ENCODE results near the gene KCNQ2. TPM values are rescaled to one million over a fixed set of nuclear protein-coding genes. Genes with fewer than 3 reads are reported as not detected.

Gene KCNQ2
- total RNA-seq, 4 donors from 2014 or later, result 0.76 TPM; not detected in 3

DNA sequence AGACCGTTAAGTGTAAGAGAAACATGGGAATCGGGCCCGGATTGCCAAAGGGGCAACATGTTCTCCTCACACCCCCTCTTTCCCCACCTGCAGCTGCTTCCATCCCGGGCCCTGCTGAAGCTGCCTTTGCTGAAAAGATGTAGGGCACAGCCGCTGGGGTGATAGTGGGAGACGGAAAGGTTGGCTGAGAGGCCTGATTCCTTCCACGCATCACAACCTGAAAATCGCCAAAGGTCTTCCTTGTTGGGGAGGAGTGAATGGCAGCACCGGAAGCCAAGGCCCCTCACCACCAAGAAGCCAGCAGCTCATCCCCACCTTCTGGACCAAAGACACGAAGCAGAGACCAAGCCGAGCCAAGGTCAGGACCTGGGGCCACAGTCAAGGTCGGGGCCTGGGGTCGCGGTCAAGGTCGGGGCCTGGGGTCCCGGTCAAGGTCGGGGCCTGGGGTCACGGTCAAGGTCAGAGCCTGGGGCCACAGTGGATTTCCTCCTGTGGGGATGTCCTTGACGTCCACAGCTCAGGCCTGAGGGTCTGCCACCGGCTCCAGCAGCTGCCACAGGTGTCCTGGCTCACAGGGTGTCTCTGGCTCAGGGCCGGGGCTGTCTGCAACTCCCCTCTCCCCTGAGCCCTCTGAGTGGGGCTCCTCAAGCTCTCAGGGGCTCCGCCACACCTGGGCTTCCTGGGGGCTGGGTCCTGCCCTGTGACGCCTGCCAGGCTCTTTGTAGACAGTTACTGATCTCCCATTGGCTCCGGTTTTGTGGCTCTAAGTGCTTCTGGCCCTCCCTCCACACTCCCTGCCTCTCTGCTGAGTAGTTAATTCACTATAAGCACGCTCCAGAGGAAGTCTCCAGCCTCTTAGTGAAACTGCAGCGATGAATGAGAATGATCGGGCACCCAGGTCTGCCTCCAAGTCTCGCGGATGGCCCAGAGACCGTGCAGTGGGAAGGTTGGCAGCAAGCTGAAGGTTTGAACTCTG is 105.8 kb downstream of the KCNQ2 start:
- Histone ChIP-seq H3K4me3 (no peak overlapping the region), H3K4me1 (no peaks in the 10 kb centered on the region), H3K27me3 (peaks cover 87% of the 10 kb centered on the region), H3K27ac (no peak overlapping the region), H3K36me3 (no peaks in the 10 kb centered on the region), H3K9me3 (no peaks in the 10 kb centered on the region)
- TF ChIP-seq POLR2AphosphoS5 (IDR thresholded peaks at IDR 0.05), result no peak
- TF ChIP-seq POLR2A (IDR thresholded peaks at IDR 0.05), result no peak
- no peak for TF ChIP-seq EP300 (IDR thresholded peaks at IDR 0.05)
- TF ChIP-seq, protein P1, sequence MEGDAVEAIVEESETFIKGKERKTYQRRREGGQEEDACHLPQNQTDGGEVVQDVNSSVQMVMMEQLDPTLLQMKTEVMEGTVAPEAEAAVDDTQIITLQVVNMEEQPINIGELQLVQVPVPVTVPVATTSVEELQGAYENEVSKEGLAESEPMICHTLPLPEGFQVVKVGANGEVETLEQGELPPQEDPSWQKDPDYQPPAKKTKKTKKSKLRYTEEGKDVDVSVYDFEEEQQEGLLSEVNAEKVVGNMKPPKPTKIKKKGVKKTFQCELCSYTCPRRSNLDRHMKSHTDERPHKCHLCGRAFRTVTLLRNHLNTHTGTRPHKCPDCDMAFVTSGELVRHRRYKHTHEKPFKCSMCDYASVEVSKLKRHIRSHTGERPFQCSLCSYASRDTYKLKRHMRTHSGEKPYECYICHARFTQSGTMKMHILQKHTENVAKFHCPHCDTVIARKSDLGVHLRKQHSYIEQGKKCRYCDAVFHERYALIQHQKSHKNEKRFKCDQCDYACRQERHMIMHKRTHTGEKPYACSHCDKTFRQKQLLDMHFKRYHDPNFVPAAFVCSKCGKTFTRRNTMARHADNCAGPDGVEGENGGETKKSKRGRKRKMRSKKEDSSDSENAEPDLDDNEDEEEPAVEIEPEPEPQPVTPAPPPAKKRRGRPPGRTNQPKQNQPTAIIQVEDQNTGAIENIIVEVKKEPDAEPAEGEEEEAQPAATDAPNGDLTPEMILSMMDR (IDR thresholded peaks at IDR 0.05), result no peak
- 75% methylated on average over 16 of the region's 30 CpGs for WGBS
- DNase-seq (ENCODE audit: low spot score in 2 of 2), result no peak

- Histone ChIP-seq H3K4me3 (no peak overlapping the region), H3K36me3 (no peaks in the 10 kb centered on the region), H3K27ac (no peak overlapping the region), H3K9me3 (no peaks in the 10 kb centered on the region), H3K27me3 (peaks cover 87% of the 10 kb centered on the region), H3K4me1 (peaks cover 4% of the 10 kb centered on the region)
- 77% methylated on average over 9 of the region's 22 CpGs for WGBS
- no peak for DNase-seq (ENCODE audit: low spot score in 2 of 2)
- TF ChIP-seq POLR2AphosphoS5 (IDR thresholded peaks at IDR 0.05), result no peak
- TF ChIP-seq EP300 (IDR thresholded peaks at IDR 0.05), result no peak
- TF ChIP-seq, protein P1 (IDR thresholded peaks at IDR 0.05), result no peak
- no peak for TF ChIP-seq POLR2A (IDR thresholded peaks at IDR 0.05)
Measured at GRCh38 chr20:63365601-63366389, 106.7 kb downstream of the KCNQ2 start.

GRCh38 chr20:63364801-63365585 is 107.5 kb downstream of the KCNQ2 start:
- Histone ChIP-seq H3K9me3 (no peaks in the 10 kb centered on the region), H3K4me1 (peaks cover 12% of the 10 kb centered on the region), H3K27me3 (peaks cover 87% of the 10 kb centered on the region), H3K4me3 (no peak overlapping the region), H3K27ac (no peak overlapping the region), H3K36me3 (no peaks in the 10 kb centered on the region)
- 63% methylated on average over 10 of the region's 20 CpGs for WGBS
- DNase-seq (ENCODE audit: low spot score in 2 of 2), result no peak
- TF ChIP-seq POLR2A (IDR thresholded peaks at IDR 0.05) (no peak), EP300 (IDR thresholded peaks at IDR 0.05) (no peak), POLR2AphosphoS5 (IDR thresholded peaks at IDR 0.05) (no peak)
- TF ChIP-seq, protein P1 (IDR thresholded peaks at IDR 0.05), result no peak

DNA sequence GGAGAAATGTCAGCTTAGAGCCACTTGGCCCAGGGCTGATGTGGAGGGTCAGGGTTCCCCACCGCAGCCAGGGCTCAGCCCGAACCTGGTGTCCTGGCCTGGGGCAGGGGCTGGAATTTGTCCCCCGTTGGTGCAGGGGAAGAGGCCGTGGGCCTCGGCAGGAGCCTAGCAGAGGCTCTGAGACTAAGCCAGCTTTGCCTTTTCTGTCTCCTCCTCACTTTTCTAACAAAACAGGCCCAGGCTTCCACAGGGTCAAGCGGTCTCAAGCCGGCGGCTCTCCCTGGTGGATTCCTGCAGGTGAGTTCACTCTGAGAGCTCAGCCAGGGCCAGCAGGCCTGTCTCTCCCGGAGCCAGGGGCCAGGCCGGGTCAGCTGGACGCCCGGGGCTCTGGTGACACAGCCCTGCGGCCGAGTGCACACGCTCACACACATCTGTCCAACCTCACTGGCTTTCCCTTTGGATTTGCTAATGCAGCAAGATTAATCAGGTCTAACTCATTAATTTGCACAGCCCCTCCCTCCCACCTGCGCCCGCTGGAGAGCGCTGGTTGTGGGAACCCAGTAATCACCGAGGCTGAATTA is 108.4 kb downstream of the KCNQ2 start:
- Histone ChIP-seq H3K4me3 (no peak overlapping the region), H3K36me3 (no peaks in the 10 kb centered on the region), H3K27me3 (peaks cover 91% of the 10 kb centered on the region), H3K4me1 (peaks cover 12% of the 10 kb centered on the region), H3K9me3 (no peaks in the 10 kb centered on the region), H3K27ac (no peak overlapping the region)
- TF ChIP-seq EP300 (IDR thresholded peaks at IDR 0.05), result no peak
- WGBS, result 81% methylated on average over 13 of the region's 19 CpGs
- DNase-seq (ENCODE audit: low spot score in 2 of 2), result no peak
